Gastroesophageal sphincter (tissue), 4 donors: ENCODE results near the gene TNFRSF14. TPM values are rescaled to one million over a fixed set of nuclear protein-coding genes. Genes with fewer than 3 reads are reported as not detected.

Experiments
- ATAC-seq: fragments of 150-250 bp; one replicate; pipeline ENCODE4 v1.9.1; 2016; ENCODE audit warnings: mild to moderate bottlenecking, moderate library complexity
- H3K27ac ChIP-seq, 4 donors: fragments of 200-600 bp; sonication (generic) in 3 of 4; 1 replicate in 3 of 4; 2 replicates in 1 of 4; pipeline ENCODE4 v1.5.1; 2016 to 2019
- H3K27me3 ChIP-seq: fragments of 200-600 bp; sonication (generic); one replicate; pipeline ENCODE4 v1.5.1; 2019
- H3K36me3 ChIP-seq, 2 donors: fragments of 200-600 bp; sonication (generic); one replicate each; pipeline ENCODE4 v1.5.1; 2019; ENCODE audit warnings: control low read depth in 1 of 2
- H3K4me1 ChIP-seq, 3 donors: fragments of 200-600 bp; sonication (generic); 1 replicate in 2 of 3; 2 replicates in 1 of 3; pipeline ENCODE4 v1.5.1; 2016 to 2019; ENCODE audit warnings: control low read depth in 2 of 3
- H3K4me3 ChIP-seq, 2 donors: fragments of 200-600 bp; sonication (generic); one replicate each; pipeline ENCODE4 v1.5.1; 2019; ENCODE audit warnings: mild to moderate bottlenecking in 1 of 2, moderate library complexity in 1 of 2
- H3K9me3 ChIP-seq, 3 donors: fragments of 200-600 bp; sonication (generic); one replicate each; pipeline ENCODE4 v1.5.1; 2017 to 2019; ENCODE audit warnings: control low read depth in 2 of 3
- CTCF ChIP-seq, 4 experiments: fragments of 200-600 bp in 2 of 4; fragments of 450-650 bp in 2 of 4; sonication (generic) in 1 of 4; IDR thresholded peaks; one replicate each; pipeline ENCODE4 v1.5.1; 2017 to 2019; ENCODE audit warnings: antibody characterized with exemption in 4 of 4, mild to moderate bottlenecking in 2 of 4, moderate library complexity in 2 of 4
- EP300 ChIP-seq: sonication (generic); formaldehyde crosslinking; IDR thresholded peaks from one replicate; pipeline ENCODE4 v1.6.1; 2017; ENCODE audit warnings: antibody characterized with exemption, mild to moderate bottlenecking
- POLR2A ChIP-seq, 2 donors: fragments of 450-650 bp; IDR thresholded peaks; one replicate each; pipeline ENCODE4 v1.6.1; 2017; ENCODE audit warnings: antibody characterized with exemption in 2 of 2, mild to moderate bottlenecking in 2 of 2, moderate library complexity in 1 of 2
- POLR2AphosphoS5 ChIP-seq: sonication (generic); formaldehyde crosslinking; IDR thresholded peaks from one replicate; pipeline ENCODE4 v1.6.1; 2017; ENCODE audit warnings: antibody characterized with exemption
- WGBS, 2 donors: methylation state at CpG; one replicate each; pipeline ENCODE4 v1.1.5; 2018; ENCODE audit warnings: low coverage in 1 of 2; 5-methylcytosine and 5-hydroxymethylcytosine counted together
- total RNA-seq, 4 donors: library from RNA; depleted of rRNA; stranded (reverse); fragments of >200 nt; gene quantifications; one replicate each; pipeline ENCODE4 v1.1.0, GENCODE V29; 2016

Gene TNFRSF14
- total RNA-seq, 4 donors from 2014 or later = 23.0 to 81.6 (median 36.9) TPM

- no peak for ATAC-seq
- TF ChIP-seq POLR2A (IDR thresholded peaks at IDR 0.05) (no peak), POLR2AphosphoS5 (no peak)
- peaks cover 0 to 18% of the 10 kb centered on the region in 2 donors for H3K36me3 ChIP-seq
- H3K27ac ChIP-seq = no peak overlapping the region
- H3K4me3 ChIP-seq = peak overlapping the region in 1 of 2 donors; percentile 36
- WGBS, 2 donors = no CpG with 5 or more reads among the region's 26 CpGs
- H3K4me1 ChIP-seq = peaks cover 0 to 17% (median 0%) of the 10 kb centered on the region in 3 donors
- peaks cover 0 to 8% (median 0%) of the 10 kb centered on the region in 3 donors for H3K9me3 ChIP-seq
- H3K27me3 ChIP-seq = peaks cover 45% of the 10 kb centered on the region
Measured at GRCh38 chr1:2593251-2593878, 37.2 kb downstream of the TNFRSF14 start.

- no peak for ATAC-seq
- H3K4me1 ChIP-seq = peaks cover 0 to 17% (median 0%) of the 10 kb centered on the region in 3 donors
- peaks cover 0 to 10% of the 10 kb centered on the region in 2 donors for H3K36me3 ChIP-seq
- peaks cover 45% of the 10 kb centered on the region for H3K27me3 ChIP-seq
- H3K4me3 ChIP-seq = peak overlapping the region in 1 of 2 donors; percentile 36
- H3K27ac ChIP-seq = no peak overlapping the region
- H3K9me3 ChIP-seq = peaks cover 0 to 15% (median 0%) of the 10 kb centered on the region in 3 donors
- WGBS, 2 donors = 20 to 56% methylated on average over 2 to 5 of the region's 20 CpGs
- no peak for TF ChIP-seq POLR2AphosphoS5
Measured at GRCh38 chr1:2594001-2594640, 38.0 kb downstream of the TNFRSF14 start.

- Histone ChIP-seq H3K4me1 (peaks cover 0 to 17% (median 0%) of the 10 kb centered on the region in 3 donors), H3K27ac (no peak overlapping the region), H3K4me3 (peak overlapping the region in 1 of 2 donors; percentile 36), H3K9me3 (peaks cover 0 to 21% (median 0%) of the 10 kb centered on the region in 3 donors), H3K36me3 (peaks cover 0 to 5% of the 10 kb centered on the region in 2 donors), H3K27me3 (peaks cover 45% of the 10 kb centered on the region)
- no peak for ATAC-seq
- no peak for TF ChIP-seq EP300
- 100% methylated on average over 2 of the region's 17 CpGs; no CpG with 5 or more reads in 1 of the 2 donors for WGBS, 2 donors
Measured at GRCh38 chr1:2594641-2595131, 38.5 kb downstream of the TNFRSF14 start.

GRCh38 chr1:2595261-2595811 lies 39.2 kb downstream of the TNFRSF14 start:
- WGBS, 2 donors = no CpG with 5 or more reads among the region's 19 CpGs
- no peak overlapping the region for H3K4me3 ChIP-seq

GRCh38 chr1:2595812-2596529 lies 39.8 kb downstream of the TNFRSF14 start:
- Histone ChIP-seq H3K36me3 (no peaks in the 10 kb centered on the region), H3K9me3 (peaks cover 0 to 33% (median 2%) of the 10 kb centered on the region in 3 donors), H3K4me1 (peaks cover 0 to 17% (median 0%) of the 10 kb centered on the region in 3 donors), H3K27me3 (peaks cover 45% of the 10 kb centered on the region), H3K4me3 (no peak overlapping the region), H3K27ac (no peak overlapping the region)
- no peak for ATAC-seq
- no peak for TF ChIP-seq POLR2AphosphoS5
- TF ChIP-seq CTCF (IDR thresholded peaks at IDR 0.05) = no peak
- TF ChIP-seq POLR2A (IDR thresholded peaks at IDR 0.05) = no peak
- no peak for TF ChIP-seq EP300
- 72% methylated on average over 4 of the region's 31 CpGs; no CpG with 5 or more reads in 1 of the 2 donors for WGBS, 2 donors

More at GRCh38 chr1:2595261-2595811, 39.2 kb downstream of the TNFRSF14 start:
- Histone ChIP-seq H3K27me3 (peaks cover 45% of the 10 kb centered on the region), H3K4me1 (peaks cover 0 to 17% (median 0%) of the 10 kb centered on the region in 3 donors), H3K36me3 (no peaks in the 10 kb centered on the region), H3K27ac (no peak overlapping the region), H3K9me3 (peaks cover 0 to 27% (median 2%) of the 10 kb centered on the region in 3 donors)
- ATAC-seq = no peak
- TF ChIP-seq CTCF (IDR thresholded peaks at IDR 0.05) (no peak), POLR2A (IDR thresholded peaks at IDR 0.05) (no peak), EP300 (no peak), POLR2AphosphoS5 (no peak)
